Measurements from ENCODE around the gene RNPS1. TPM values are rescaled to one million over a fixed set of nuclear protein-coding genes. Genes with fewer than 3 reads are reported as not detected.

Gene RNPS1
- polyA plus RNA-seq, 1 of the 3 experiments (the other 2 are of a cell fraction), result 277 TPM

- no peak for TF ChIP-seq FOXJ3 (CRISPR knock-in tag; IDR thresholded peaks at IDR 0.05)
- TF ChIP-seq SIN3A (IDR thresholded peaks at IDR 0.05; ENCODE audit: borderline replicate concordance, low read depth, low read length), result no peak
- TF ChIP-seq RAD21 (IDR thresholded peaks at IDR 0.05; ENCODE audit: low read length), result no peak
- TF ChIP-seq EZH2phosphoT487 (IDR thresholded peaks at IDR 0.05; ENCODE audit: borderline replicate concordance, low read depth), result no peak
- TF ChIP-seq, protein P1, sequence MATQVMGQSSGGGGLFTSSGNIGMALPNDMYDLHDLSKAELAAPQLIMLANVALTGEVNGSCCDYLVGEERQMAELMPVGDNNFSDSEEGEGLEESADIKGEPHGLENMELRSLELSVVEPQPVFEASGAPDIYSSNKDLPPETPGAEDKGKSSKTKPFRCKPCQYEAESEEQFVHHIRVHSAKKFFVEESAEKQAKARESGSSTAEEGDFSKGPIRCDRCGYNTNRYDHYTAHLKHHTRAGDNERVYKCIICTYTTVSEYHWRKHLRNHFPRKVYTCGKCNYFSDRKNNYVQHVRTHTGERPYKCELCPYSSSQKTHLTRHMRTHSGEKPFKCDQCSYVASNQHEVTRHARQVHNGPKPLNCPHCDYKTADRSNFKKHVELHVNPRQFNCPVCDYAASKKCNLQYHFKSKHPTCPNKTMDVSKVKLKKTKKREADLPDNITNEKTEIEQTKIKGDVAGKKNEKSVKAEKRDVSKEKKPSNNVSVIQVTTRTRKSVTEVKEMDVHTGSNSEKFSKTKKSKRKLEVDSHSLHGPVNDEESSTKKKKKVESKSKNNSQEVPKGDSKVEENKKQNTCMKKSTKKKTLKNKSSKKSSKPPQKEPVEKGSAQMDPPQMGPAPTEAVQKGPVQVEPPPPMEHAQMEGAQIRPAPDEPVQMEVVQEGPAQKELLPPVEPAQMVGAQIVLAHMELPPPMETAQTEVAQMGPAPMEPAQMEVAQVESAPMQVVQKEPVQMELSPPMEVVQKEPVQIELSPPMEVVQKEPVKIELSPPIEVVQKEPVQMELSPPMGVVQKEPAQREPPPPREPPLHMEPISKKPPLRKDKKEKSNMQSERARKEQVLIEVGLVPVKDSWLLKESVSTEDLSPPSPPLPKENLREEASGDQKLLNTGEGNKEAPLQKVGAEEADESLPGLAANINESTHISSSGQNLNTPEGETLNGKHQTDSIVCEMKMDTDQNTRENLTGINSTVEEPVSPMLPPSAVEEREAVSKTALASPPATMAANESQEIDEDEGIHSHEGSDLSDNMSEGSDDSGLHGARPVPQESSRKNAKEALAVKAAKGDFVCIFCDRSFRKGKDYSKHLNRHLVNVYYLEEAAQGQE (IDR thresholded peaks at IDR 0.05; ENCODE audit: low read depth, low read length), result no peak
- no peak for TF ChIP-seq TEAD4 (IDR thresholded peaks at IDR 0.05; ENCODE audit: borderline replicate concordance, insufficient read depth)
- TF ChIP-seq EP300 (IDR thresholded peaks at IDR 0.05; ENCODE audit: borderline replicate concordance in 1 of 2, low read depth in 1 of 2, low read length in 1 of 2), result no peak
- TF ChIP-seq, protein P2, sequence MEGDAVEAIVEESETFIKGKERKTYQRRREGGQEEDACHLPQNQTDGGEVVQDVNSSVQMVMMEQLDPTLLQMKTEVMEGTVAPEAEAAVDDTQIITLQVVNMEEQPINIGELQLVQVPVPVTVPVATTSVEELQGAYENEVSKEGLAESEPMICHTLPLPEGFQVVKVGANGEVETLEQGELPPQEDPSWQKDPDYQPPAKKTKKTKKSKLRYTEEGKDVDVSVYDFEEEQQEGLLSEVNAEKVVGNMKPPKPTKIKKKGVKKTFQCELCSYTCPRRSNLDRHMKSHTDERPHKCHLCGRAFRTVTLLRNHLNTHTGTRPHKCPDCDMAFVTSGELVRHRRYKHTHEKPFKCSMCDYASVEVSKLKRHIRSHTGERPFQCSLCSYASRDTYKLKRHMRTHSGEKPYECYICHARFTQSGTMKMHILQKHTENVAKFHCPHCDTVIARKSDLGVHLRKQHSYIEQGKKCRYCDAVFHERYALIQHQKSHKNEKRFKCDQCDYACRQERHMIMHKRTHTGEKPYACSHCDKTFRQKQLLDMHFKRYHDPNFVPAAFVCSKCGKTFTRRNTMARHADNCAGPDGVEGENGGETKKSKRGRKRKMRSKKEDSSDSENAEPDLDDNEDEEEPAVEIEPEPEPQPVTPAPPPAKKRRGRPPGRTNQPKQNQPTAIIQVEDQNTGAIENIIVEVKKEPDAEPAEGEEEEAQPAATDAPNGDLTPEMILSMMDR (IDR thresholded peaks at IDR 0.05), result no peak
- TF ChIP-seq ELF1 (IDR thresholded peaks at IDR 0.05), result no peak
- TF ChIP-seq, protein P3, sequence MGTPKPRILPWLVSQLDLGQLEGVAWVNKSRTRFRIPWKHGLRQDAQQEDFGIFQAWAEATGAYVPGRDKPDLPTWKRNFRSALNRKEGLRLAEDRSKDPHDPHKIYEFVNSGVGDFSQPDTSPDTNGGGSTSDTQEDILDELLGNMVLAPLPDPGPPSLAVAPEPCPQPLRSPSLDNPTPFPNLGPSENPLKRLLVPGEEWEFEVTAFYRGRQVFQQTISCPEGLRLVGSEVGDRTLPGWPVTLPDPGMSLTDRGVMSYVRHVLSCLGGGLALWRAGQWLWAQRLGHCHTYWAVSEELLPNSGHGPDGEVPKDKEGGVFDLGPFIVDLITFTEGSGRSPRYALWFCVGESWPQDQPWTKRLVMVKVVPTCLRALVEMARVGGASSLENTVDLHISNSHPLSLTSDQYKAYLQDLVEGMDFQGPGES (IDR thresholded peaks at IDR 0.05; ENCODE audit: low read depth, low read length), result no peak
- Histone ChIP-seq H3K27me3 (ENCODE audit: insufficient read depth) (no peaks in the 10 kb centered on the region), H3F3A (replicated peaks; ENCODE audit: insufficient read depth) (no peaks in the 10 kb centered on the region), H3K9ac (no peak overlapping the region), H3K79me2 (ENCODE audit: insufficient read depth) (no peaks in the 10 kb centered on the region), H2AFZ (ENCODE audit: low read depth) (no peak overlapping the region), H3K4me3 (ENCODE audit: low read depth in 2 of 2, low read length in 1 of 2) (no peak overlapping the region), H3K4me2 (no peak overlapping the region), H3K9me3 (no peaks in the 10 kb centered on the region), H4K20me1 (ENCODE audit: insufficient read depth) (no peaks in the 10 kb centered on the region), H3K4me1 (ENCODE audit: control insufficient read depth in 1 of 2, insufficient read depth in 2 of 2, low read depth in 1 of 2, low read length in 1 of 2) (no peaks in the 10 kb centered on the region; a peak in 1 of 4 replicates), H3K9me2 (no peaks in the 10 kb centered on the region), H3K36me3 (replicated peaks in 1 of 2; ENCODE audit: control insufficient read depth in 1 of 2, insufficient read depth in 2 of 2, low read length in 1 of 2) (peaks cover 0 to 3% of the 10 kb centered on the region in 2 experiments), H3K27ac (ENCODE audit: low read depth in 2 of 2, low read length in 1 of 2) (no peak overlapping the region)
- no peak for DNase-seq
- WGBS (ENCODE audit: low lambda C conversion rate), result 95% methylated on average over 11 of the region's 22 CpGs
- POLR2A ChIA-PET, result no interaction called here
- CTCF ChIA-PET, result interaction anchor here (0.7 to 1.4 kb wide), 6 partner anchors 11 to 133 kb away, joined by 3 to 5 read pairs (median 4); no protein-coding TSS in a partner anchor
These were observed 29.6 kb upstream of the RNPS1 start for GRCh38 chr16:2297506-2297860.

Data from SK-N-SH (cell line).